Stimulated activated CD4-positive, alpha-beta T cell treated with anti-CD3 and anti-CD28 coated beads, Interleukin-12 subunit alpha, Interleukin-12 subunit beta, amount 100 ng/mL, for 48 hours (primary cell): ENCODE results near the gene CASP2.
"Not testable (repeated sequence)": the region's sequence is repeated elsewhere in the genome, so short reads cannot be mapped to it uniquely, and the experiment has no call there.

Experiments used
- DNase-seq, 3 donors: peaks; one replicate each; pipeline ENCODE4 v3.0.0-alpha.2; 2020; ENCODE audit warnings: low read depth in 2 of 3, low spot score in 1 of 3

CASP2 gene

GRCh38 chr7:143264196-143264568 lies 24.0 kb upstream of the CASP2 start:
- DNase-seq: not testable (repeated sequence)

- no peak for DNase-seq
Observed at GRCh38 chr7:143265017-143265693, 23.0 kb upstream of the CASP2 start.

- no peak for DNase-seq
Observed at GRCh38 chr7:143269251-143269650, 18.9 kb upstream of the CASP2 start.

GRCh38 chr7:143271240-143271639 lies 16.9 kb upstream of the CASP2 start:
- no peak for DNase-seq

DNA sequence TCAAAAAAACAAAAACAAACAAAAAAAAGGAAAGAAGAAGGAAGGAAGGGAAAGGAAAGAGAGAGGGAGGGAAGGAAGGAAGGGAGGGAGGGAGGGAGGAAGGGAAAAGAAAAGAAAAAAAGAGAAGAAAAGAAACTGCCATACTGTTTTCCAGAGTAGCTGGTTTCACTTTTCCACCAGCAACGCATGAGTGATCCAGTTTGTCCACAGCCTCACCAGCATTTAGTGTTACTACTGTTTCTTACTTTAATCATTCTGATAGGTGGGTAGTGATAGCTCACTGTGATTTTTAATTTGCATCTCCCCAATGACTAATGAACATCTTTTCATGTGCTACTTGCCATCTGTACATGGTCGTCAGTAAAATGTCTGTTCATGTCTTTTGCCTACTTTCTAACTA lies 15.3 kb upstream of the CASP2 start:
- no peak for DNase-seq

DNA sequence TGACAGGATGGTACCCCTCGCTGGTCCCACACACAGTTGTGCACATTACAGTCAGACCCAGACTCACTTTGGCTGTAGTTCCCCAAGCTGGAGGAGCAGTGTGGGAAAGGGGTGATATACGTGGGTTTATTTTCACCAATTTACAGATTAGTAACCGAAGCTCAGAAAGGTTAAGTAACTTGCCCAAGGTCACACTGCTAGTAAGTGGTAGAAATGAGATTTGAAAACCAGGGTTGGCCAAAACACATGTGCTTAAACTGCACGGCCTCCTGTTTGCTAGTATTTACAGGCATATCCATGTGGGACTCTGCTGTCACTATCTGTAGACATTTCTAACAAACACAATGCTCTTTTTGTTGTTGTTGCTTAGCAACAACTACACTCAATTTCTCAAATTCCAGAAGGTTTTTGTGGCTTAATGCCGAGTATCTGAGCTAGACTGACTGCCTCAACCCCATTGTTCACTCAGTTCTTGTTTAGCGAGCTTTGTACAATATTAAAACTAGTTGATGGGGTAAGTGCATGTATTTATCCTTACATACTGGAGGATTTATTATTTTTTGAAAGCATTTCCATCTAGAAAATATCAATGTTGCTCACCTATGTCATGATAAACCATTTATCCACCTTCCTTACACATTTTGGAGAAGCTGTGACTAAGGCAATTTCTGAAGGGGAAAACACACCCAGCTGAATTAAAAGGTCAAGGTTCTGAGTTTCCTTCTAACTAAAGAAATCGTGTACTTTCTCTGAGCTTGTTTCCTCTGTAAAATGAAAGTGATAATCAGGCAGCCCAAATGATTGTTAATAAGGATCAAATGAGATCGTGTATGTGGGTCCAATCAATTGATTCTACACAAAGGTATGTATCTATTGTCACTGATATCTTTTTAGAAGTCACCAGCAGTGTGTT lies 8.7 kb upstream of the CASP2 start:
- DNase-seq: no peak

GRCh38 chr7:143280160-143280559 lies 8.0 kb upstream of the CASP2 start:
- no peak for DNase-seq

DNA sequence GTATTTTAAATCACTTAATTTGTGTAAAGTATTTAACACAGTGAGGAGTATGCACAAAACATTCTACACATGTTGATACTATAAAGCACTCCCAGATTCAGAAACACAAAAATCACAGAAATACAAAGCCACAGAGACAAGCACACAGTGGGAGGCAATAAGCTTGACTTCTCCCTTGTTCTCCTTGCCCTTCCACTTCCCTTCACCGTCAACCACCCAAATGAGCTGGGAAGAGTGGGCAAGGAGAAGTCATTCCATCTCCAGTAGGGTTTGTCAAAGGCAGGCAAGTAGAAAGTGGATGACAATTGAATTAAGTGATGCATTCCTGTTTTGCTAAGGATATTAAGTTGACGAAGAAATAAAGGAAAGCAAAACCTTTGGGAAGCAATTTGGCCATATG lies 7.6 kb upstream of the CASP2 start:
- no peak for DNase-seq

- DNase-seq: no peak
Observed at GRCh38 chr7:143281529-143281928, 6.6 kb upstream of the CASP2 start.

GRCh38 chr7:143282124-143282523 lies 6.0 kb upstream of the CASP2 start:
- DNase-seq: no peak

GRCh38 chr7:143283381-143283780 lies 4.8 kb upstream of the CASP2 start:
- DNase-seq: no peak

DNA sequence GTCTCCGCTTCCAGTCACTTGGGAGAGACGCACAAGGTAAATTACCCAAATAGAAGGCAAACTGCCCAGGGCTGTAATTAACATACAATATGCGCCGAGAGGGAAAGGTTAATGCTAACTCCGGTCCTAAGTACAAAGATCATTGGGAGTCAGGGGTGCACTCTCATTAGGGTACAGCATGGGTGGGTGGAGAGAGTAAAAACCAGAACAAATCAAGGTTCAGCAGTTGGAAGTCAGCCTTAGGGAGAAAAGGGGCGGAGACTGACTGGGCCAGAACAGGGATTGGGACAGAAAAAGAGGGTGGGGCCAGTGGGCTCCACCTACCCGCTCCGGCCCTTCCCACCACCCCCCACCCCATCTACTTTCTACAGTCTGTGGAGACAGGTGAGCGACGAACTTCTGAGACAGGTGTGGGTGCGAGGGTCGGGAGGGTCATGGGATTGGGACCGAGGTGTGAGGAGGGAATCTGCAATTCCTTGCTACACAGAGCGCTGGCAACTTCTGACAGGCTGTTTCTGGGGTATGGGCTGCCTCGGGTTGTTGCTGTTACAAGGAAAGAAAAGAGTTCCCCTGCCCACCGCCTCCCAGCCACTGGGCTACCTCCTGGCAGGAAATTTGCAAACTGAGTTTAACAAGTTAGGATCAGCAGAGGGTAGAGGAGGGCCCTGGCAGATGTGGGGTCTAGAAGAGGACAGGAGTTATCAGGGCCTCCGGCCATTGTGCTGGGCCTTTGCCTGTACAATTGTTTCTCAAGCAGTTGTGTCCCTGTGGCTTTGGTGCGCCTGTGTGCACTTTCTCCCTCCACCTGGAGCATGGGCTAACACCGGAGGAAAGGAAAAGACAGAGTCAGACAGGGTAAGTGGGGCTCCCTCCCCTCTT lies 3.3 kb upstream of the CASP2 start, which contains the start of gene TMEM139:
TMEM139 (plus strand) TSS at position 368 of the 879 bp plus-strand sequence. CDS start 1,000 bp downstream, outside the sequence.
- no peak for DNase-seq

GRCh38 chr7:143285470-143285778 lies 2.7 kb upstream of the CASP2 start:
- no peak for DNase-seq

DNA sequence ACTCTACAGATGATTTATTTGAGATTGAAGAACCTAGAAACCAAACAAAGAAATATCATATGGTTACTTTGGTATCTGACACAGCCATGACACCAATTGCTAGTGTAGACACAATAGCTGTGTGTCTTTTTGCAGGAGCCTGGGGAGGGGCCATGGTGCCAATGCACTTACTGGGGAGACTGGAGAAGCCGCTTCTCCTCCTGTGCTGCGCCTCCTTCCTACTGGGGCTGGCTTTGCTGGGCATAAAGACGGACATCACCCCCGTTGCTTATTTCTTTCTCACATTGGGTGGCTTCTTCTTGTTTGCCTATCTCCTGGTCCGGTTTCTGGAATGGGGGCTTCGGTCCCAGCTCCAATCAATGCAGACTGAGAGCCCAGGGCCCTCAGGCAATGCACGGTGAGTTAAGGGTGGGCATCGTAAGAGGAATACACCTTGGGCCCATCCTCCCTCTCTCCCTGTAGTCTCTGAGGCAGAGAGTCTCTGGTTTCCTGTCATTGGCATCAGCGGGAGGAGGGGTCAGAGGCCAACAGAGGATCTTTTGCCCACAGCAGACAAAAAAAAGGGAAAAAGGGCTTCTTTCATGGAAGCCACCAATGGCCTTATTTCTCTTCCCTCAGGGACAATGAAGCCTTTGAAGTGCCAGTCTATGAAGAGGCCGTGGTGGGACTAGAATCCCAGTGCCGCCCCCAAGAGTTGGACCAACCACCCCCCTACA lies 2.2 kb upstream of the CASP2 start:
- no peak for DNase-seq

GRCh38 chr7:143286522-143286890 lies 1.6 kb upstream of the CASP2 start:
- DNase-seq: no peak

- no peak for DNase-seq
Observed at GRCh38 chr7:143287339-143287934, 714 bp upstream of the CASP2 start.

DNA sequence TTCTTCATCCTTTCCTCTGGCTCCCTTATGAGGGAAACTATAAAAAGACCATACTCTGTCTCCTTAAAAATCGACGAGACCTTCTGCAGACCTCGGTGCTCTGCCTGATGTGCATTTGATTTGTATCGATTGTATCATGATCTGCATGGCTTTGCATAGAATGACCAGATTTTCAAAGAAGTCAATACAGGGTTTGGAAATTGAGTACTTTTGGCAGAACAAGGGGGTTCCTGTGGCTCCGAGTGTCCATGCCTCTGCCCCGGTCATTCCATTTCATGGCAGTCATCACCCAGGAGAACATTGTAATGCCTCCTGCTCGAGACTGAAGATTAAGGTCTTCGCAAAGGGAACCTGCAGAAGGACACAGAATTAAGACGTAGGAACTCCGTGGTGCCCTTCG lies 685 bp downstream of the CASP2 start:
- DNase-seq: no peak

GRCh38 chr7:143289421-143289820 lies 1.3 kb downstream of the CASP2 start:
- DNase-seq: no peak

GRCh38 chr7:143289888-143290287 lies 1.7 kb downstream of the CASP2 start:
- not testable (repeated sequence) for DNase-seq

- DNase-seq: no peak
Observed at GRCh38 chr7:143290293-143290692, 2.1 kb downstream of the CASP2 start.

GRCh38 chr7:143292876-143293275 lies 4.7 kb downstream of the CASP2 start:
- no peak for DNase-seq
